Activated naive CD8-positive, alpha-beta T cell treated with anti-CD3 and anti-CD28 coated beads, Interleukin-2, amount 50 U/mL, for 24 hours (primary cell): ENCODE measurements around the gene SOX10.
A peak's percentile ranks its signal among the peaks of the same experiment; 100 is the strongest.

Experiments used
- ATAC-seq: fragments of 150-1000 bp; cut with Tn5 transposase; one replicate; pipeline ENCODE4 v1.10.0; 2021
- DNase-seq: peaks from one replicate; pipeline ENCODE4 v3.0.0; 2021
- H3K27ac Mint-ChIP-seq: one replicate; pipeline ENCODE4 v1.8.0; 2021; ENCODE audit warnings: mild to moderate bottlenecking, mixed read lengths
- H3K27me3 Mint-ChIP-seq: one replicate; pipeline ENCODE4 v1.8.0; 2021; ENCODE audit warnings: mixed read lengths
- H3K36me3 Mint-ChIP-seq: one replicate; pipeline ENCODE4 v1.8.0; 2021; ENCODE audit warnings: low read depth, mixed read lengths
- H3K4me1 Mint-ChIP-seq: one replicate; pipeline ENCODE4 v1.8.0; 2021; ENCODE audit warnings: mixed read lengths
- H3K4me3 Mint-ChIP-seq: one replicate; pipeline ENCODE4 v1.8.0; 2021; ENCODE audit warnings: mild to moderate bottlenecking, moderate library complexity, mixed read lengths
- H3K9me3 Mint-ChIP-seq: one replicate; pipeline ENCODE4 v1.8.0; 2021; ENCODE audit warnings: mixed read lengths

SOX10 gene

DNA sequence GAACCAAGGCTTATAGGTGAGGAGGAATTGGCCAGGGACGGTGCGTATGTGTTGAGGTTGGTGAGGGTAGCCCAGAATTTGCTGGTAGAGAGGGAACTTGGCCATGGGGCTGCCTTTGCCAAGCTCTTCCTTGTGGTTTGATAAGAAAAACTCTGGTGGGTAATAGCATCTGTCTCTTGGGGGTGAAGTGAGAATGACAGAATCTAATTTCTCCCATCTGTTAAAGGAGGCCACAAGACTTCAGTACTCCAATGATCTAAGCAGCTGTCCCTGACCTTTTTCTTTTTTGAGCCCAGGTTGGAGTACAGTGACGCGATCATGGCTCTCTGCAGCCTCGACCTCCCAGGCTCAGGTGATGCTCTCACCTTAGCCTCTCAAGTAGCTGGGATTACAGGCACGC, 36.9 kb upstream of the SOX10 start:
- no peaks in the 10 kb centered on the region for H3K27me3 Mint-ChIP-seq
- H3K36me3 Mint-ChIP-seq: no peaks in the 10 kb centered on the region
- no peak overlapping the region for H3K4me3 Mint-ChIP-seq
- H3K4me1 Mint-ChIP-seq: no peaks in the 10 kb centered on the region
- DNase-seq (no peak), ATAC-seq (no peak)
- no peaks in the 10 kb centered on the region for H3K9me3 Mint-ChIP-seq
- H3K27ac Mint-ChIP-seq: no peak overlapping the region

DNA sequence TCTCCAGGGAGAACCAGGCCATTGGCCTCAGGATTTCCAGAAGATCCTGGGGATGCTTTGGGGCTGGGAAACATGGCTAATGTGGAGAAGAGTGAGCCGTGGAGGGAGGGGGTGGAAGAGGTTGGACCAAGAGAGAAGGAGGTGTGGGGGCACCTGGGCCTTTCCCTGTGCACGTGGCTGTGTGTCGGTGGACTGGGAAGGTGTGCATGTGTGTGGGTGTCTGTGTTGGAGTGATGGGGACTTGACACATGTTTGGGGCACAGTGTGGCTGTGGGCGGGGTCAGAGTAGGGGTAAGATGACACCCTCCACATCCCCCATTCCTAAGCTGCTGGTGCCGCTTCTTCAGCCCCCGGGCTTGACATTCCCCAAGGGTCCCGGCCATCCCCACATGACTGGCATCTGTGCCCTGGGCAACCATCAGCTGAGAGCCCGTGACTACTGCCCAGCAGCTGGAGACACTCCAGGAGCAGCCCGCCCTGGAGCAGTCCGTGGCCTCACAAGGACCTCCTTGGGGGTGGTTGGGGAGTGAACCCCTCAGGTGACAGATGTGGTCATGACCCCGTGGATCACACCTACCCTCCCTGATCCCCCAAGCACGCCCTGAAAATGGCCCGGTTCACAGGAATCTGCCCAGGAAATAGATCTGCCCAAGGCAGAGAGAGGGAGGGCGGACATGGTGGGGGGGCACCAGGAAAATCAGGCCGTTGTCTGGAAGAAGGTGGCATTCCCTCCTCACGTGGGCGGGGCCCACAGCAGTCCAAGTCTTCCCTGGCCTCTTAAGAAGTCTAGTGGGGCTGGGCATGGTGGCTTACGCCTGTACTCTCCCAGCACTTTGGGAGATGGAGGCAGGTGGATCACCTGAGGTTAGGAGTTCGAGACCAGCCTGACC, 34.8 kb upstream of the SOX10 start:
- Mint-ChIP-seq H3K4me3 (no peak overlapping the region), H3K27me3 (no peaks in the 10 kb centered on the region), H3K4me1 (no peaks in the 10 kb centered on the region), H3K9me3 (no peaks in the 10 kb centered on the region), H3K27ac (no peak overlapping the region), H3K36me3 (no peaks in the 10 kb centered on the region)
- no peak for ATAC-seq
- DNase-seq: no peak

DNA sequence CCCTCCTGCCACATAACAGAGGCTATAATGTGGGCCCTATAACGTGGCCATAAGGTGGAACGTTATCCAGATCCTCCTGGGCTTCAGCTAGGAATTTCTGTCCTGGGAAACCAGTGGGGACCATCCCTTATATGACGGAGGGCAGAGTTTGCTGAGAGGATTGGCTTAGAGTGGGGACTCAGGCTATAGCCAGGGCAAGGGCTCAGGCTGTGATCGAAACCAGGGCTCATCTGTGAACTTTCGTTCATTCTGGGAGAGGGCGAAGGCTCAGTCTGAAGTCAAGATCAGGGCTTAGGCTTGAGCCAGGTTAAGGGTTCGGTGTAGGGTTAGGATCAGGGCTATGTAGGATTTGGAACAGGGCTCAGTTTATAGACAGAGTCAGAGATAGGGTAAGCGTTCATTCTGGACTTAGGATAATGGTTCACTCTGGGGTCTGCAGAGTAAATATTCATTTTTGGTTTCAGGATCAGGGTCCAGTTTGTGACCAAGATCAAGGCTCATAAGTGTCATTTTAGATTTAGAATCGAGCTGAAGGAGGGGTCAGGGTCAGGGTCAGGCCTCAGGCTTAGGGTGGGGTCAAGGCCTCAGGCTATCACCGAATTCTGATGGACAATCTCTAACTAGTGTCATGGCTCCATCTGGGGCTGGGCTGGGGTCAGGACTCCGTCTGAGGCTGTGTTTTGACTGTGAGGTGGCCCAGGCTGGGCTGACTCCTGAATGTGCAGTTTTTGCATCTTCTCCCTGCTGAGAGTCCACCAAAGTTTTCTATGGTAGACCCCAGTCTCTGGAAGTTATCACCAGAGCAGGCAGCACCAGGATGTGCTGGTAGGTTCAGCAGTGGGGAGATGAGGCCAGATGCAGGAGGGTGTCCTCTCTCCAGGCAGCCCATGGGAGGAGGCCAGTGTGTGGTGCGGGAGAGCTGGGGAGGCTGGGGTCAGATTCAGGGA, 33.9 kb upstream of the SOX10 start:
- Mint-ChIP-seq H3K27me3 (no peaks in the 10 kb centered on the region), H3K36me3 (no peaks in the 10 kb centered on the region), H3K27ac (no peak overlapping the region), H3K9me3 (no peaks in the 10 kb centered on the region), H3K4me1 (no peaks in the 10 kb centered on the region), H3K4me3 (no peak overlapping the region)
- no peak for DNase-seq
- ATAC-seq: no peak

DNA sequence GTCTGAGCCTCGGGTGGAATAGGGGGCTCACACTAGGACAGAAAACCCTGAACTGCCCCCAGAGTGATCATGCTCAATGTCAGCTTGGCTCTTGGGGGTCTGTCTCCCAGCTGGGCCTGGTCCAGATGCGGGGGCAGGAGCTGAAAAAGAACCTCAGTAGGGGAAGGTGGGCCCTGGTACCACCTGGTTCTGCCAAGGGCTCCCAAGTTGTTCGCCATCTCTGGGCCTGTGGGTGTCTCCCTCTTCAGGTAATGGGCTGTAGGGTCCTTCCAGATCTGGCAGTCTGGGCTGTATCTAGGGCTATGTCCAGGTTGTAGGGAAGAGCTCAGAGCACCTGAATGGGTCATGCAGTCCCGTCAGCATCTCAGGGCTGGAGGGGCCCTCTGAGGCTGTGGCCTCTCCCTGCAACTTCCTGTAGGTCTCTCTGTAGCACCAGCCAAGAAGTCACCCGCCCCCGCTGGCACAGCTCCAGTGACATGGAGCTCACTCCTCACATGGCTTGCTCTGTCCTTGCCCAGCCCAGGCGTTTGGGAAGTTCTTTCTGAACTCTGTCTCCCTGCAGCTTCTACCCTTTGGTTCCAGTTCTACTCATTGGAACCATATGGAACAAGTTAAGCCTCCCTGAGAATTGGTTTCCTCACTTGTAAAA, 33.0 kb upstream of the SOX10 start:
- no peaks in the 10 kb centered on the region for H3K27me3 Mint-ChIP-seq
- ATAC-seq: no peak
- DNase-seq: no peak

DNA sequence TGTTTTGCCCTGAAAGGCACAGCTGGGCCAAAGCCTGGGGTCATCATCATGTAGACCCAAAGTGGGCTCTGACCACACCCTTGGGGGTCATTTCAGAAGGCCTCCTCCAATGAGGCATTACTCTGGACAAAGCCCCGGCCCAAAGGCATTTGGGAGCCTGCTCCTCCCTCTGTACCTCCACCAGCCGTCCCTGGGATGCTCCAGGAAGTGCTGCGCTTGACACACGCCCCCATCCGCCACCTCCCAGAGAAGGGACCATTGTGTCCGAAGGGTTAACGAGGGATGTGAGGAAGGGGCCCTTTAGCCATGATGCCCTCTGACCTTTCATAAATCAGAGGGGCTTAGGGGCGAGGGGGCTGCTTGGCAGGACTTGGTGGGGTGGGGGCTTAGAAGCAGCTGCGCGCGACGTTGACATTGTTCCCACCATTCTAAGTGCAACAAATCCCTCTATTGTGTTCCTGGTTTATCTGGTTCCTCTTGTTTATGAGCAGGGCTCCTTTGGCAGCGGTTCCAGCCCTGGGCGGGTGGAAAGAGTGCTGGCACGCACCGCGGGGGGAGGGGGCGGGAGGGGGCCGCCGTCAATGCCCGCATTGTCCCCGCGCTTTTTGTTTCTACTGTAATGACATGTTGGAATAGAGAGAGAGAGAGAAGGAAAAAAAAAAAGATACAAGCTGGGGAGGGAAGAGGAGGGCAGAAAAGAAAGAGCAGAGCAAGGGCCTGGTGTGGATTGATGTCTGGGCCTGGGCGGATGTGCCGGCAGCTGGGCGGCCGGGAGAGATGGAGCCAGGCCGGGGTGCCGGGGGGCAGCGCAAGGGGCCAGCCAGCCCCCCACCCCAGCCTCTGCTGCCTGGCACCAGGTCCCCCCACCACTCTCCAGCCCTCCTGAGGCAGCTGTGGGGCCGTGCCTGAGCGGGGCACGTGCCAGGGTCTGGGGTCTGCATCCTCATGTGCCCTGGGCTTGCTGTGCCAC, 32.1 kb upstream of the SOX10 start:
- Mint-ChIP-seq H3K4me3 (no peak overlapping the region), H3K4me1 (no peaks in the 10 kb centered on the region), H3K27me3 (no peaks in the 10 kb centered on the region), H3K36me3 (no peaks in the 10 kb centered on the region), H3K9me3 (no peaks in the 10 kb centered on the region), H3K27ac (no peak overlapping the region)
- ATAC-seq (no peak), DNase-seq (no peak)

More for the DNA sequence above, 33.0 kb upstream of the SOX10 start:
- no peaks in the 10 kb centered on the region for H3K4me1 Mint-ChIP-seq
- no peaks in the 10 kb centered on the region for H3K36me3 Mint-ChIP-seq
- H3K9me3 Mint-ChIP-seq: no peaks in the 10 kb centered on the region
- no peak overlapping the region for H3K27ac Mint-ChIP-seq
- no peak overlapping the region for H3K4me3 Mint-ChIP-seq

DNA sequence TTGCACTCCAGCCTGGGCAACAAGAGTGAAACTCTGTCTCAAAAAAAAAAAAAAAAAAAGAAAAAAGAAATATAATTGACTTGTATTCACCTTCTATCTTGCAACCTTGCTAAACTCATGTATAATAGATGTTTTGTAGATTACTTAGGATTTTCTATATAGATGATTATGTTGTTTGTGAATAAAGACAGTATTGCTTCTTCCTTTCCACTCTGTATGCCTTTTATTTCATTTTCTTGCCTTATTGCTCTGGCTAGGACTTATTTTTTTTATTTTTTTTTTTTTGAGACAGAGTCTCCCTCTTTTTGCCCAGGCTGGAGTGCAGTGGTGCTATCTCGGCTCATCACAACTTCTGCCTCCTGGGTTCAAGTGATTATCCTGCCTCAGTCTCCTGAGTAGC, 29.7 kb upstream of the SOX10 start:
- H3K27me3 Mint-ChIP-seq: no peaks in the 10 kb centered on the region

DNA sequence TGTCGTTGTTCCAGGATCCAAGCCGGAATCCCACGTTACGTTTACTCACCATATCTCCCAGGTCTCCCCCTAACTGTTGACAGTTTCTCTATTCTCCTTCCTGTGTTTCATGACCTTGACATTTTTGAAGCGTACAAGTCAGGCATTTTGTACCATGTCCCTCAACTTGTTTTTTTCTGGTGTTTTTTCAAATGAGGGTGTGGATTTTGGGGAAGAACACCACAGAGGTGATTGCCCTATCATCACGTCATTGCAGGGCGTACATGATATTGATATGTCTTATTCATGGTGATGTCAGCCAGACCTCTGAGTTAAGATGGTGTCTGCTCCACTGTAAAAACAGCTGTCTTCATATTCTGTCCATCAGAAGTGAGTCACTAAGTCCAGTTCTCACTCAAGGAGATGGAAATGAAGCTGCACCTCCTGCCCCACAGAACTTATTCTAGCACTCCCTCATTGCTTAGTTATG, 28.3 kb upstream of the SOX10 start:
- ATAC-seq (no peak), DNase-seq (no peak)
- peaks cover 5% of the 10 kb centered on the region for H3K4me1 Mint-ChIP-seq

More for the DNA sequence above, 29.7 kb upstream of the SOX10 start:
- ATAC-seq (no peak), DNase-seq (no peak)
- no peak overlapping the region for H3K27ac Mint-ChIP-seq
- no peaks in the 10 kb centered on the region for H3K36me3 Mint-ChIP-seq
- no peaks in the 10 kb centered on the region for H3K9me3 Mint-ChIP-seq
- no peak overlapping the region for H3K4me3 Mint-ChIP-seq
- peaks cover 2% of the 10 kb centered on the region for H3K4me1 Mint-ChIP-seq

DNA sequence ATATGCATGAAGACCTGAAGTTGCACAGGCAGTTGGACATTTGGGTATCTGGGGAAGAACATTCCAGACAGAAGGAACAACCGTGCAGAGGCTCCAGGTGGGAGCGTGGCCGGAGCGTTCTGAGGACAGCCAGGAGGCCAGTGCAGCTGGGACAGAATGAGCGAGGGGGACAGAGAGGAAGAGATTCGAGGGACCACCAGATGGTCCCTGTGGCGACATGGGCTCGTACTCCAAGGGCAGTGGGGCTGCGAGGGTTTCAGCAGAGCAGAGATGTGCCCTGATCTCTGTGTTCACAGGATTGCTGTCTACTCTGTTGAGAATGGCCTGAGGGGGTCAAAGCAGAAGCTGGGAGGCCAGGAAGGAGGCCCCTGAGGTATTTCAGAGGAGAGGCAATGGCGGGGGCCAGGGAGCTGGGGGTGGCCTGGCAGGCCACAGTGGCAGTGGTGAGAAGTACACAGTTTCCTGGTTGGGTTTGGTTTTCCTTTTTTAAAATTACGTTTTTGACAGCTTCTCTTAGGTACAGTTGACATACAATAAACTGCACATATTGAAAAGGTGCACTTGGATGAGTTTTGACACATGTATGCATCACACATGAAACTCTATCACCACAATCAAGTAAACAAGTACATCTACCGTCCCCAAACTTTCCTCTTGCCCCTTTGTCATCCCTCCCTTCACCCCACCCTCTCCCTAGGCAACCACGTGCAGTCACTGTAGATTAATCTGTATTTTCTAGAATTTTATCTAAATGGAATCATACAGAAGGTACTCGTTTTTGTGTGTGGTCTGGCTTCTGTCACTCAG, 24.8 kb upstream of the SOX10 start:
- ATAC-seq (no peak), DNase-seq (no peak)
- Mint-ChIP-seq H3K27ac (no peak overlapping the region), H3K4me1 (peaks cover 5% of the 10 kb centered on the region), H3K9me3 (no peaks in the 10 kb centered on the region), H3K4me3 (no peak overlapping the region), H3K27me3 (no peaks in the 10 kb centered on the region), H3K36me3 (no peaks in the 10 kb centered on the region)

More for the DNA sequence above, 28.3 kb upstream of the SOX10 start:
- no peak overlapping the region for H3K4me3 Mint-ChIP-seq
- H3K27ac Mint-ChIP-seq: no peak overlapping the region
- H3K9me3 Mint-ChIP-seq: no peaks in the 10 kb centered on the region
- H3K36me3 Mint-ChIP-seq: no peaks in the 10 kb centered on the region
- no peaks in the 10 kb centered on the region for H3K27me3 Mint-ChIP-seq

DNA sequence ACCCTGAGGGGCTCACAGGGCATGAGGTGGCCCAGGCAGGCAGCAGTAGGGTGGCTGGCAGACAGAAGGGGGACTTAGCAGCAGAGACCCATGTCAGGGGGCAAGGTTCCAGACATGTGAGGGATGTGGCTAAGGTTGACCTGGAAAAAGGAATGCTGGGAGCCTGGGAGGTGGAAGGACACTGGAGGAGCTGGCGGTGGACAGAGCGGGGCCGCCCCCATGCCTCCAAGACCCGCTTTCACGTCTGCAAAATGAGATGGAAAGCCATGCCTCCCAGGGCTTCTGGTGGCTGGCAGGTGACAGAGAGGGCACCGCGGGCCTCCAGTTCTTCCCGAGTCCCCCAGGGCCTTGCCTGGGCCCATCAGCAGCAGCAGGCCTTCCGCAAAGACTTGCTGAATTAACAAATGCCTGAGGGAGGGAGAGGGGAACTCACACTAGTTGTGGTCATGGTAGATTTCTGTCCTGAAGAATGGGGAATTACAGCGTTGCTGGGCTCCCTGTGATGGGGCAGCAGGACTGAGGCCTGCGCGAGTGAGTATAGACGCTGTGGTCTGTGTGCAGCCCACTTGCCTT, 23.1 kb upstream of the SOX10 start:
- Mint-ChIP-seq H3K27ac (no peak overlapping the region), H3K4me3 (no peak overlapping the region), H3K9me3 (no peaks in the 10 kb centered on the region), H3K36me3 (no peaks in the 10 kb centered on the region), H3K27me3 (no peaks in the 10 kb centered on the region), H3K4me1 (peaks cover 5% of the 10 kb centered on the region)
- DNase-seq (no peak), ATAC-seq (no peak)

DNA sequence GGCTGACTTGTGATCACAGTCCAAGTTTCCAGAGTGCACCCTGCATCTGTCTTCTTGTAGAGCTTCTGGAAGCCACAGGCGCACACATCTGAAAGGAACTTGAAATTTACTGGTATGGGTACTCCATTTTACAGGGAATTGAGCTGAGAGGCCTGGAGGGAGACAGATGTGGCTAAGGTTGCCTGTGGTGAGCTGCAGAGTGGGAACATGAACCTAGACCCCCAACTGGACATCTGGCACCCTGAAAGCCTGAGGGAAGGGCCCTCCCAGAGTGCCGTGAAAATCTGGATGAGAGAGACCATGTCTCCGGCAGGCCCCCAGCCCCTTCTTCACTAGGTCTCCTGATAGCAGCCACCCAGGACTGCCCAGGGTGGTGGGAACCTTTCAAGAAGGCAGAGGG, 22.6 kb upstream of the SOX10 start:
- H3K4me1 Mint-ChIP-seq: peaks cover 5% of the 10 kb centered on the region
- H3K27ac Mint-ChIP-seq: no peak overlapping the region
- DNase-seq (no peak), ATAC-seq (no peak)
- H3K36me3 Mint-ChIP-seq: no peaks in the 10 kb centered on the region
- no peak overlapping the region for H3K4me3 Mint-ChIP-seq
- no peaks in the 10 kb centered on the region for H3K9me3 Mint-ChIP-seq
- H3K27me3 Mint-ChIP-seq: no peaks in the 10 kb centered on the region

DNA sequence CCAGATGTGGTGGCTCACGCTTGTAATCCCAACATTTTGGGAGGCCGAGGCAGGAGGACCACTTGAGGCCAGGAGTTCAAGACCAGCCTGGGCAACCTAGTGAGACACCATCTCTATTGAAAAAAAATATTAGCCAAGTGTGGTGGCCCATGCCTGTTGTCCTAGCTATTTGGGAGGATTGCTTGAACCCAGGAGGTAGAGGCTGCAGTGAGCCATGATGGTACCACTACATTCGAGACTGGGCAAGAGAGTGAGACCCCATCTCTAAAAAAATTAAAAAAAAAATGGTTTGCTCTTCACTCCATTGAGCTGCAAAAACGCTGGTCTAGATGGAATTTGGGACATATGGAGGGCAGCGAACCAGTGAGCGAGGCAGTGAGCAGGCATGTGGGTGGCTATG, 21.6 kb upstream of the SOX10 start:
- Mint-ChIP-seq H3K27ac (no peak overlapping the region), H3K4me3 (no peak overlapping the region), H3K36me3 (no peaks in the 10 kb centered on the region), H3K9me3 (no peaks in the 10 kb centered on the region), H3K27me3 (no peaks in the 10 kb centered on the region), H3K4me1 (peaks cover 5% of the 10 kb centered on the region)
- ATAC-seq (no peak), DNase-seq (no peak)

DNA sequence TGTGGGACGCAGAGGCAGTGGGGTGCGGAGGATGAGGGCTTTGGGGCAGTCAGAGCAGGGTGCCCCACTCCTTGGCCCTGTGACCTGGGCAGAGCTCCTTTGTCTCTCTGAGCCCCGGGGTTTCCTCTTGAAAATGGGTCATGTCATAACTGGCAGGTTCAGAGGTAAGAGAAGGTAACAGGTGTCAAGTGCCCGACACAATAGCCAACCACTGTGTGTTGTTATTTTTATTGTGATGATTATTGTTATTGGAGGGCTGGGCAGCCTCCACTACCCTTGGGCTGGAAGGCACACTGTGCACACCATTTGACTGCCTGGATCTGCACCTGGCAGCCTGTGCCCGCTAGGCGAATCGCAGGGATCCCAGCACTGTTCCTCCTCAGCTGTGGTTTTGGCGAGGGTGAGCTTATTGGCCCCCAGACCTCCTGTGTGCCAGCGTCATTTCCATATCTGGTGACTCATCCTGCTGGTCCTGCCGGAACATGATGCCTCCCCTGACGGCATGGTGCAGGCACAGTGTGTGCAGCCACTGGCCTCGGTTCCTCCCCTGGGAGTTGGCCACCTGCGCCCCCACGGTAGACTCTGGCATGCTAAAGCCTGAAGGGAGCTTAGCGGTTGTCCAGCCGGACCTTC, 15.4 kb upstream of the SOX10 start:
- Mint-ChIP-seq H3K27ac (no peak overlapping the region), H3K9me3 (no peaks in the 10 kb centered on the region), H3K36me3 (no peaks in the 10 kb centered on the region), H3K27me3 (no peaks in the 10 kb centered on the region), H3K4me3 (no peak overlapping the region), H3K4me1 (peaks cover 11% of the 10 kb centered on the region)
- peak; percentile 41 for ATAC-seq
- DNase-seq: no peak
